HG03045 (cell line): ENCODE measurements around the gene ALDH4A1.
A peak's percentile ranks its signal among the peaks of the same experiment; 100 is the strongest.

Experiments
- ATAC-seq: cut with Tn5 transposase; IDR thresholded peaks from one replicate; pipeline ENCODE4 v1.9.1; 2021; ENCODE audit warnings: mild to moderate bottlenecking, moderate library complexity; ENCODE audit not compliant: unreplicated experiment

Gene ALDH4A1

DNA sequence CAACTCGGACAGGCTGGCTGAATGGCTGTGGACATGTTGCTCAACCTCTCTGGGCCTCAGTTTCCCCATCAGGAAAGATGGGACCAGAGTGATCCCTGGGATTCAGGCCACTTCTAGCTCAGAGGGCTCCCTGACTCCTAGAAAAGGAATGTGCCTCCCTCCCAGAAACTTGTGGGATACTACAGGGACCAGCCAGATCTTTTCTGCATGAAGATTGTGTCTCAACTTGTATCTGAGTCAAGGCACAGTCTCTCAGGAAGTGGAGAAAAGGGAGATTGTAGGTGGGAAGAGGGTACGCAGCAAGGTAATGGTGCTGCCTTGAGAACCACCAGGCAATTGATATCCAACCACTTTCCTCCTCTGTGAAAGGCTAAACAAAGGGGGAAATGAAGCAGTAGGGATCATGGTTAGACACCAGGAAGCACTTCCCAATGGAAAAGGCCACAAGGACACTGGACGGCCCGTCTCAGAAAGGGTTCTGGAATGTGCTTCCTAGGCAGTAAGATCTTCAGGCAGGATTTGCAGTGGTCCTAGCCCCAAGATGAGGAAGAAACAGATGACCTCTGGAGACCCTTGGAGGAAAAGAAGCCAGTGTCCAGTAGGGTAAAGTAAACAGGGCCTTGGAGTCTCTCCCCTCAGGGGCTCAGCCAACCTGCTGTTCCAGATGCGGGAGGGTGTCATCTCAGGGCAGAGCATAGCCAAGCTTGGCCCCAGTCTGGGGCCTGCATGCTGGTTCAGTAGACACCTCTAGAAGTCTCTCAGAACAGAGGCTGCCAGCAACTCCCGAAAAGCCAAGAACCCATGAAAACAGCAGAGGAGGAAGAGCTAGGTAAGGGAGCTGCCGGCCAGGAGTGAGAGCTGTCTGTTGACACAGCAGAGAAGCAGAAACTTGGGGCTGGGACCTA lies 37.3 kb upstream of the ALDH4A1 start:
- no peak for ATAC-seq

GRCh38 chr1:18938707-18939070 lies 36.3 kb upstream of the ALDH4A1 start:
- ATAC-seq = no peak

DNA sequence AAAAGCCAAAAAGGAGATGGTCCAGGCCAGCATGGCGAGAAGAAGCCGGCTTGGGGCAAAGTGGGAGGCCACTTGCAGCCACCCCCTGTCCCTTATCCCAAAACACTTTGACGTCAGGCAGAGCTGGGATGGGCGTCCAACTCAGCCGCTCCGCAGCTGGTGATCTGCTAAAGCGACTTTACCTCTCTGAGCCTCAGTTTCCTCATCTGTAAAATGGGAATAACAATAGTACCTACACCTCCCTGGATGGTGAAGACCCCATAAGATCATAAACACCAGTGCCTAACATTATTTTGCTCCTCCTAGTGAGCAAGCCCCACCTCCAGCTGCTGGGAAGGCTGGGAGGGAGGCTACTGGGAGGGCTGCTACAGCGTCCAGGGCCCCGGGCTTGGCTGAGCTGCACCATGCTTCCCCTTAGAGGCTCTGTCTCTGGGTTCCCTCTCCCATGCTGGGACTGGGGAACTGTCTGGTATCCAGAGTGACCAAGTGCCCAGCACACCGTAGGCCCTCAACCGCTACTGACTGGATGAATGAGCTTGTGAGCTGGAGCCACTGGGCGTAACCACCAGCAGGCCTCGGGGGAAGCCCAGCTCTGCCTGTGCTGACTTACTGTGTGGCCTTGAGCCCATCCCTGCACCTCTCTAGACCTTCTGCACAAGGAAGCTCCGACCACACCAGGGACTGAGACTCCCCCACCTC lies 35.8 kb upstream of the ALDH4A1 start:
- ATAC-seq = no peak

GRCh38 chr1:18937539-18937938 lies 35.2 kb upstream of the ALDH4A1 start:
- ATAC-seq = no peak

- ATAC-seq = no peak
These were observed 34.6 kb upstream of the ALDH4A1 start for GRCh38 chr1:18936814-18937481.

- no peak for ATAC-seq
These were observed 34.1 kb upstream of the ALDH4A1 start for GRCh38 chr1:18936471-18936813.

DNA sequence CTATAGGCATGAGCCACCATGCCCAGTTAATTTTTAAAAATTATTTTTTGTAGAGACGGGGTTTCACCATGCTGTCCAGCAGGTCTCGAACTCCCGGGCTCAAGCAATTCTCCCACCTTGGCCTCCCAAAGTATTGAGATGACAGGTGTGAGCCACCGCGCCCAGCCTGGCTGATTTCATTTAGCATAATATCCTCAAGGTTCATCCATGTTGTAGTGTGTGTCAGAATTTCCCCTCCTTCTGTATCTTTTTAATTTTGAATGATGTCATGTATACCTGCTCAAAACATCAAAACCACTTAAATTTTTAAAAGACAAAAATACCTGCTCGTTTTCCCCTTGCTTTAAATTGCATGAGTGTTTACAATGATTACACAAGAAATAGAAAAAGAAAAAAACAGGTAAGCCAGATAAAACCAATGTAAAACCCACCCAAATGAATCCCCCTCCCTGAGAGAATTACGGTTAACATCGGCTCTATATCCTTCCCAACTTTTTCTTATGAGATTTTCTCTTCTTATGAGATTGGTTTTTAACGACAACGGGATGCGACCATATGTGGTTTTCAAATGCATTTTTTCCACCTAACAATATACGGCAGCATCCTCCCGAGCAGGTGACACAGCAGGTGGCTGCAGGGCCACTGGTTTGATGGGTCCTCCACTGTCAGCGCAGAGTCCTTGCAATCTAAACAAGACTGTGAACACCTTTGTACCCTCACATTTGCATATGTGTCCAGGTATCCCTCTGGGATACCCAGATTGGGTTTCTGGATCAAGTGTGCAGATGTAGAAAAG lies 32.0 kb upstream of the ALDH4A1 start:
- ATAC-seq = no peak

- no peak for ATAC-seq
These were observed 30.5 kb upstream of the ALDH4A1 start for GRCh38 chr1:18932879-18933278.

- no peak for ATAC-seq
These were observed 30.0 kb upstream of the ALDH4A1 start for GRCh38 chr1:18932387-18932786.

DNA sequence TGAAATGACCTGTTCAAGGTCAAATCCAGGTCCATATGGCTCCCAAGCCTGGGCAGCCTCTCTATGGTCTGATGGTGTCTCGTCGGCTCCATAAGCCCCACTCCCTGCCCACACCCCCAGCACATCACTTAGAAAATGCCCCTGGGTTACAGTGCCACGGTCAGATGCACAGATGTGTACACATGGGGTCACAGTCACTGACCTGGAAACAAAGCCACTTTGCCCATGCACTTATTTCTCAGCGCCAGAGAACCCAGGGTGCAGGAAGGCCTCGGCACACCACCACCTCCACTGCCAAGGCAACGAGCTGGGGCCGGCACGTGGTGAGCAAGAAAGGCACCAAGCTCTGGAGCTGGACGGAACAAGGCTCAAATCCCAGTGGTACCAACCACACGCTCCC lies 29.4 kb upstream of the ALDH4A1 start:
- no peak for ATAC-seq

GRCh38 chr1:18929686-18930085 lies 27.3 kb upstream of the ALDH4A1 start:
- ATAC-seq = no peak

GRCh38 chr1:18928985-18929384 lies 26.6 kb upstream of the ALDH4A1 start:
- ATAC-seq = no peak

- ATAC-seq = no peak
These were observed 26.1 kb upstream of the ALDH4A1 start for GRCh38 chr1:18928406-18928805.

DNA sequence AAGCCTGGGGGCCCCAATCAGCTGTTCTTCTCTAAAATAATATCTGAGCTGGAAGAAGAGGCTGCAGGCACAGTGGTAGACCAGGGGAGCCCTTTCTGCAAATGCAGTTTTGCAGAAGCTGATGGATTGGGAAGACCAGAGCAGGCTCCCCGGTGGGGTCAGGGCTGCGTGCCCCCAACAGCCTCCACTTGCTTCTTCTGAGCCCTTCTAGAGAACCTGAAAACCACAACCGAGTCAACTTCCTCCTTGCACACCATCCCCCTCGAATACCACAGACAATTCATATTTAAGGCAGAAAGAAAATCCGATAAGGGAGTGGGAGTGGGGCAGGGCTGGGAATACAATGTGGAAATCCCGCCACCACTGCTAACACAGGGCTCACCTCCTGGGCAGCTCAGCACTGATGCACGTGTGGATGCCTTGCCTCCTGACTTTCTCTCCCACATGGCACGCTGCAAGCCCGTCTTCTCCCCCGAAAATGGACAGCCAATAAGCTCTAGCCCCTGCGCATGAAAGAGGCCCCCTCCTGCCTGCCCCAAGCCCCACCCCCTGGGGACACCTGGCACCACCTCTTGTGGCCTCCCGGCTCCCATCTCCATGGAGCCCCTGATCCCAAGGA lies 25.4 kb upstream of the ALDH4A1 start:
- no peak for ATAC-seq

- ATAC-seq = no peak
These were observed 24.8 kb upstream of the ALDH4A1 start for GRCh38 chr1:18927082-18927653.

- ATAC-seq = peak; percentile 59
These were observed 24.1 kb upstream of the ALDH4A1 start for GRCh38 chr1:18926315-18927081.

DNA sequence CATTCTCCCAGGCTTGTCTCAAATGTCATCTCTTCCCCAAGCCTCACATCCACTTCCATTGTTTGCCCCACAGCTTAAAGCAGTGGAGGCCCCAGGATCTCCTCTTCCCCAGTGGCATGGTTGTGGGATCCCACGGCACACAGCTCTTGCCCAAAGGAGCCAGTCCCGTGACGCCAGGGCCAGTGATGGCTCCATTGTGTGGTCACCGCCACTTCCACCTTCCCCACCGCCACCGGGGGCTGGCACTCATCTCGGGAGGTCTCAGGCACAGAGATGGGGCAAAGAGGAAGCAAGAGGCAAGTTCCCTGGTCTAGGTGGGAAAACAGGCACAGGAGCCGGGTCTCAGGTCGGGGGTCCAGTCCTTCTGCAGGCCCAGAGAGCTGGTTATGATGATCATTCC lies 22.9 kb upstream of the ALDH4A1 start:
- ATAC-seq = no peak

DNA sequence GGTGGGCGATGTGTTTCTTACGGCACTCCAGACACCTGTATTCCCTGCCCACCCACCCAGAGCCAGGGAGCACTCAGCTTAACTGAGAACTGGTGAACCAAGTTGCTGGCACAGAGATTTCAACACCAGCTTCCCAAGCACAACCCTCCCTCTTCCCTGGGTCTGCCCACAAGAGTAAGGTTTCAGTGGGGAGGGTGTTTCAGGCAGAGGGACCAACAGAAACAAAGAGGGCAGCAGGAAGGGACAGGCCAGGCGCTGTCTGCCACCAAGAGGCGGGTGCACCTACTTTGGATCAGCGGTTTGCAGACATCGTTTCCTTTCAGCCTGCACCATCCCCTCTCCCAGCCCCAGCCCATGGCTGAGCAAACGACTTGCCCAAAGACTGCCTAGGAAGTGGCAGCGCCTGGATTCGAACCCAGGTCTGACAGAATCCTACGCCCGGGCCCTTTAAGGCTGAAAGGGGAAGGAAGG lies 21.9 kb upstream of the ALDH4A1 start:
- no peak for ATAC-seq

- no peak for ATAC-seq
These were observed 21.4 kb upstream of the ALDH4A1 start for GRCh38 chr1:18923756-18924211.
